SK-N-SH (cell line): ENCODE results near the gene PET100. TPM values are rescaled to one million over a fixed set of nuclear protein-coding genes. Genes with fewer than 3 reads are reported as not detected.

Source experiments
- CTCF ChIA-PET: fragments of 300-600, 350-600 bp; formaldehyde crosslinking; extraction: SDS; loops from one replicate; lab custom pipeline; 2021; lab: Yijun Ruan, JAX
- POLR2A ChIA-PET: fragments of 350-600 bp; sonication (Branson Sonifier 250); formaldehyde crosslinking; extraction: SDS; loops from one replicate; lab custom pipeline; 2020; ENCODE audit warnings: antibody characterized with exemption, inconsistent platforms; lab: Yijun Ruan, JAX
- DNase-seq: peaks from one replicate; pipeline ENCODE4 v3.0.0; 2012
- H2AFZ ChIP-seq: fragments of 200-600 bp; sonication (generic); 2 replicates; pipeline ENCODE4 v1.8.1; 2016; ENCODE audit warnings: antibody characterized with exemption, mild to moderate bottlenecking, low read depth
- H3F3A ChIP-seq: fragments of 200-600 bp; sonication (generic); replicated peaks from 2 replicates; pipeline ENCODE3; 2016; ENCODE audit warnings: antibody characterized with exemption, mild to moderate bottlenecking; ENCODE audit not compliant: insufficient read depth
- H3K27ac ChIP-seq, 2 experiments: fragments of 200-500 bp in 1 of 2; fragments of 200-600 bp in 1 of 2; sonication (Bioruptor generic) in 1 of 2; sonication (generic), shearing (Covaris generic) in 1 of 2; 2 replicates each; pipeline versions ENCODE4 v1.5.1 to v1.6.1; 2014 to 2016; ENCODE audit warnings: low read depth in 2 of 2, inconsistent platforms in 1 of 2, low read length in 1 of 2, mild to moderate bottlenecking in 1 of 2, mixed read lengths in 1 of 2
- H3K27me3 ChIP-seq: fragments of 200-600 bp; sonication (generic), shearing (Covaris generic); 2 replicates; pipeline ENCODE4 v1.6.1; 2016; ENCODE audit warnings: mixed run types; ENCODE audit not compliant: insufficient read depth
- H3K36me3 ChIP-seq, 2 experiments: fragments of 200-500 bp in 1 of 2; fragments of 200-600 bp in 1 of 2; sonication (Bioruptor generic) in 1 of 2; sonication (generic) in 1 of 2; replicated peaks in 1 of 2; 2 replicates each; pipeline versions ENCODE3 to v1.5.1; 2014 to 2016; ENCODE audit warnings: low read length in 1 of 2, mild to moderate bottlenecking in 1 of 2; ENCODE audit not compliant: insufficient read depth in 2 of 2, control insufficient read depth in 1 of 2
- H3K4me1 ChIP-seq, 2 experiments: fragments of 200-500 bp in 1 of 2; fragments of 200-600 bp in 1 of 2; sonication (Bioruptor generic) in 1 of 2; sonication (generic), shearing (Covaris generic) in 1 of 2; 2 replicates each; pipeline versions ENCODE4 v1.5.1 to v1.6.1; 2014 to 2016; ENCODE audit warnings: low read depth in 1 of 2, low read length in 1 of 2, mixed run types in 1 of 2; ENCODE audit not compliant: insufficient read depth in 2 of 2, control insufficient read depth in 1 of 2
- H3K4me2 ChIP-seq: fragments of 200-600 bp; sonication (generic), shearing (Covaris generic); 2 replicates; pipeline ENCODE4 v1.6.1; 2017; ENCODE audit warnings: mixed run types
- H3K4me3 ChIP-seq, 2 experiments: fragments of 200-500 bp in 1 of 2; fragments of 200-600 bp in 1 of 2; sonication (Bioruptor generic) in 1 of 2; sonication (generic), shearing (Covaris generic) in 1 of 2; 2 replicates each; pipeline versions ENCODE4 v1.5.1 to v1.8.1; 2014 to 2016; ENCODE audit warnings: low read depth in 2 of 2, inconsistent platforms in 1 of 2, low read length in 1 of 2, mild to moderate bottlenecking in 1 of 2, mixed read lengths in 1 of 2, moderate library complexity in 1 of 2
- H3K79me2 ChIP-seq: fragments of 200-600 bp; sonication (generic); 2 replicates; pipeline ENCODE4 v1.8.1; 2017; ENCODE audit warnings: mild to moderate bottlenecking; ENCODE audit not compliant: insufficient read depth
- H3K9ac ChIP-seq: fragments of 200-600 bp; sonication (generic); 2 replicates; pipeline ENCODE4 v1.6.1; 2017; ENCODE audit warnings: mixed run types
- H3K9me2 ChIP-seq: fragments of 200-600 bp; sonication (generic); 2 replicates; pipeline ENCODE4 v1.6.1; 2017; ENCODE audit warnings: mixed run types
- H3K9me3 ChIP-seq: fragments of 200-600 bp; sonication (generic); 2 replicates; pipeline ENCODE4 v1.6.1; 2017; ENCODE audit warnings: mixed run types, mild to moderate bottlenecking, moderate library complexity
- H4K20me1 ChIP-seq: fragments of 200-600 bp; sonication (generic); 2 replicates; pipeline ENCODE4 v1.6.1; 2017; ENCODE audit warnings: mild to moderate bottlenecking, mixed run types; ENCODE audit not compliant: insufficient read depth
- EZH2phosphoT487 ChIP-seq: fragments of 200-600 bp; sonication (generic); IDR thresholded peaks from 2 replicates; pipeline ENCODE4 v1.6.1; 2017; ENCODE audit warnings: low read depth, mixed run types, mild to moderate bottlenecking, antibody characterized with exemption, moderate library complexity, borderline replicate concordance
- MEF2A ChIP-seq: IDR thresholded peaks from 2 replicates; pipeline ENCODE4 v1.4.0; 2012; ENCODE audit warnings: low read depth, borderline replicate concordance
- NFIC ChIP-seq: IDR thresholded peaks from 2 replicates; pipeline ENCODE4 v1.4.0; 2012; ENCODE audit warnings: borderline replicate concordance
- POLR2AphosphoS5 ChIP-seq: IDR thresholded peaks from 2 replicates; pipeline ENCODE4 v1.6.1; 2012; ENCODE audit warnings: low read depth, low read length
- RAD21 ChIP-seq: IDR thresholded peaks from 2 replicates; pipeline ENCODE4 v1.6.1; 2012; ENCODE audit warnings: mild to moderate bottlenecking, low read length
- TAF1 ChIP-seq: IDR thresholded peaks from 2 replicates; pipeline ENCODE4 v1.6.1; 2012; ENCODE audit warnings: low read depth, mild to moderate bottlenecking, low read length, moderate library complexity, borderline replicate concordance
- TEAD4 ChIP-seq: IDR thresholded peaks from 2 replicates; pipeline ENCODE4 v1.4.0; 2012; ENCODE audit warnings: mild to moderate bottlenecking, borderline replicate concordance; ENCODE audit not compliant: insufficient read depth
- WGBS: methylation state at CpG from one replicate; pipeline ENCODE4 v1.1.6; 2017; ENCODE audit warnings: low lambda C conversion rate; 5-methylcytosine and 5-hydroxymethylcytosine counted together
- polyA plus RNA-seq, 3 experiments: library from polyadenylated mRNA; depleted of rRNA; stranded (reverse); fragments of >200 nt; gene quantifications; 2 replicates each; pipeline ENCODE4 v1.2.3, GENCODE V29; 2012
- TF ChIP-seq, protein P1 (sequence below): IDR thresholded peaks from 2 replicates; pipeline ENCODE4 v1.4.0; 2012; ENCODE audit warnings: low read depth, borderline replicate concordance
- TF ChIP-seq, protein P2 (sequence below): fragments of 200-600 bp; sonication (generic); IDR thresholded peaks from 2 replicates; pipeline ENCODE4 v1.6.1; 2017; ENCODE audit warnings: antibody characterized with exemption, mild to moderate bottlenecking, moderate library complexity

PET100 gene
- polyA plus RNA-seq, 1 of the 3 experiments (the other 2 are of a cell fraction): 48.1 TPM

DNA sequence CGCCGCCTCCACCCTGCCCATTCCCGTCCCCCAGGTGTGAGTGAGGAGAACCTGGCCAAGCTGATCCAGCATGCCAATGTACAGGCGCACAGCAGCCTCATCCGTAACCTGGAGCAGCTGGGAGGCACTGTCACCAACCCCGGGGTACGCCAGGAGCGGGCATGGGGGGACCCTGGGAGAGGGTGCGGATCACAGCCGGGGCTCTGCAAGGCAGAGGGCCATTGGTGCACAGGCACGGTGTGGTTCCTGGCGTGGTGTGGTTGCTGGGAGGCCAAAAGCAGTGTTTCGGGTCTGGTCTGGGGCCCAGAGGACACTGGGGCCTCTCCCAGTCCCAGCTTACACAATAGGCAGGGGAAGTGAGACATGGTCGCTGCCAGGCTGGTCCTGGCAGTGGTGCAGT, 15.6 kb downstream of the PET100 start:
- POLR2A ChIA-PET: no interaction called here
- Histone ChIP-seq H2AFZ (no peak overlapping the region), H3K4me1 (no peaks in the 10 kb centered on the region), H3K9me2 (no peaks in the 10 kb centered on the region), H3F3A (no peaks in the 10 kb centered on the region), H4K20me1 (no peaks in the 10 kb centered on the region), H3K4me3 (no peak overlapping the region), H3K36me3 (no peaks in the 10 kb centered on the region), H3K79me2 (no peaks in the 10 kb centered on the region), H3K27me3 (peaks cover 38% of the 10 kb centered on the region), H3K4me2 (no peak overlapping the region), H3K9me3 (no peaks in the 10 kb centered on the region), H3K27ac (no peak overlapping the region), H3K9ac (no peak overlapping the region)
- no peak for TF ChIP-seq EZH2phosphoT487
- TF ChIP-seq MEF2A: no peak
- no peak for TF ChIP-seq RAD21
- TF ChIP-seq, protein P1, sequence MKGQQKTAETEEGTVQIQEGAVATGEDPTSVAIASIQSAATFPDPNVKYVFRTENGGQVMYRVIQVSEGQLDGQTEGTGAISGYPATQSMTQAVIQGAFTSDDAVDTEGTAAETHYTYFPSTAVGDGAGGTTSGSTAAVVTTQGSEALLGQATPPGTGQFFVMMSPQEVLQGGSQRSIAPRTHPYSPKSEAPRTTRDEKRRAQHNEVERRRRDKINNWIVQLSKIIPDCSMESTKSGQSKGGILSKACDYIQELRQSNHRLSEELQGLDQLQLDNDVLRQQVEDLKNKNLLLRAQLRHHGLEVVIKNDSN: no peak
- no peak for TF ChIP-seq POLR2AphosphoS5
- TF ChIP-seq TEAD4: no peak
- TF ChIP-seq, protein P2, sequence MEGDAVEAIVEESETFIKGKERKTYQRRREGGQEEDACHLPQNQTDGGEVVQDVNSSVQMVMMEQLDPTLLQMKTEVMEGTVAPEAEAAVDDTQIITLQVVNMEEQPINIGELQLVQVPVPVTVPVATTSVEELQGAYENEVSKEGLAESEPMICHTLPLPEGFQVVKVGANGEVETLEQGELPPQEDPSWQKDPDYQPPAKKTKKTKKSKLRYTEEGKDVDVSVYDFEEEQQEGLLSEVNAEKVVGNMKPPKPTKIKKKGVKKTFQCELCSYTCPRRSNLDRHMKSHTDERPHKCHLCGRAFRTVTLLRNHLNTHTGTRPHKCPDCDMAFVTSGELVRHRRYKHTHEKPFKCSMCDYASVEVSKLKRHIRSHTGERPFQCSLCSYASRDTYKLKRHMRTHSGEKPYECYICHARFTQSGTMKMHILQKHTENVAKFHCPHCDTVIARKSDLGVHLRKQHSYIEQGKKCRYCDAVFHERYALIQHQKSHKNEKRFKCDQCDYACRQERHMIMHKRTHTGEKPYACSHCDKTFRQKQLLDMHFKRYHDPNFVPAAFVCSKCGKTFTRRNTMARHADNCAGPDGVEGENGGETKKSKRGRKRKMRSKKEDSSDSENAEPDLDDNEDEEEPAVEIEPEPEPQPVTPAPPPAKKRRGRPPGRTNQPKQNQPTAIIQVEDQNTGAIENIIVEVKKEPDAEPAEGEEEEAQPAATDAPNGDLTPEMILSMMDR: no peak
- no peak for TF ChIP-seq NFIC
- WGBS: 68% methylated on average over 6 of the region's 14 CpGs
- peak; percentile 40 for DNase-seq
- CTCF ChIA-PET: interaction anchor here (1.0 to 1.6 kb wide), 3 partner anchors 10 to 77 kb away, joined by 5 to 8 read pairs (median 5); partner anchors contain the start of gene TRAPPC5

DNA sequence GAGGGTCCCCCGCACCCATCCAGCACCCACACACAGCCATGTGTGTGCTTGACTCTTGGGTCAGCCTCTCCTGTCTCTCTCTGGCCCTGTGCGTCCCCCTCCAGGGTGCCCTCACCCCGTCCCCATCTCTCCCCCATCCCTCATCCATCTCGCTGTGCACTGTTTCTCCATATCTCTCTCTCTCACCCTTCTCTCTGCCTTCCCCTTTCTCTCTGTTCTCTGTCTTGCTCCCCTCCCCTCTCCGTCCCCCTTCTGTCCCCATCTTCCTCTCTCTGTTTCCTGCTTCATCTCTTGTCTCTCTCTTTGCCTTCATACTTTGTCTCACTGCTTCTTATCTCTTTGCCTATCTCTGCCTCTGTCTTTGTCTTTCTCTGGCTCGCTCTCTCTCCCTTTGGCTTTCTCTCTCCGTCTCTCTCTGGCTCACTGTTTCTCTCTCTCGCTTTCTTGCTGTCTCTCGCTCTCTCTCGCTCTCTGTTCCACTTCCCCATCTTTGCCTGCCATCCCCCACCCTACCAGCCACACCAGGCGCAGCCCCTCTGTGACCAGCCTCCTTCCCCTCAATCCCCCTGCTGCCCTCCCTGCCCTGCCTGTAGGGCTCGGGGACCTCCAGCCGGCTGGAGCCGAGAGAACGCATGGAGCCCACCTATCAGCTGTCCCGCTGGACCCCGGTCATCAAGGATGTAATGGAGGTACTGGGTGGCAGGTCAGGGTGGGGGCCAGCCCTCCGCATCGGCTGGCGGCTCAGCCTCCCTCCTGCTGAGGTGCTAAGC, 16.2 kb downstream of the PET100 start:
- DNase-seq: peak; percentile 48
- Histone ChIP-seq H3K9ac (no peak overlapping the region), H3K27ac (no peak overlapping the region), H3K4me1 (no peaks in the 10 kb centered on the region), H4K20me1 (no peaks in the 10 kb centered on the region), H3K27me3 (peaks cover 45% of the 10 kb centered on the region), H3K4me3 (no peak overlapping the region), H3K36me3 (no peaks in the 10 kb centered on the region), H3K4me2 (no peak overlapping the region), H2AFZ (no peak overlapping the region), H3K9me2 (no peaks in the 10 kb centered on the region), H3K79me2 (no peaks in the 10 kb centered on the region), H3F3A (no peaks in the 10 kb centered on the region), H3K9me3 (no peaks in the 10 kb centered on the region)
- ChIA-PET POLR2A (no interaction called here), CTCF (interaction anchor here (1.0 to 1.5 kb wide), 2 partner anchors 35 to 77 kb away, joined by 3 to 8 read pairs; partner anchors contain the start of gene TRAPPC5)
- no peak for TF ChIP-seq TAF1
- 18% methylated on average over 17 of the region's 20 CpGs for WGBS
